Measurements from ENCODE around the gene SRGAP1. TPM values are rescaled to one million over a fixed set of nuclear protein-coding genes. Genes with fewer than 3 reads are reported as not detected.

SRGAP1 gene
- total RNA-seq, 1 donor from 2014 or later = 7.4 TPM

GRCh38 chr12:63918800-63919300 lies 74.3 kb downstream of the SRGAP1 start:
- DNase-seq (ENCODE audit: extremely low spot score in 2 of 2) = no peak
- H3K9me3 ChIP-seq = no peaks in the 10 kb centered on the region
- no peak for TF ChIP-seq CTCF (IDR thresholded peaks at IDR 0.05)
- TF ChIP-seq POLR2A (IDR thresholded peaks at IDR 0.05) = no peak
- no peak for TF ChIP-seq POLR2AphosphoS5 (IDR thresholded peaks at IDR 0.05; ENCODE audit: insufficient read depth in 1 of 2, low read depth in 1 of 2)
- no peak overlapping the region for H3K4me3 ChIP-seq
- no peaks in the 10 kb centered on the region for H3K36me3 ChIP-seq
- peaks cover 58% of the 10 kb centered on the region for H3K4me1 ChIP-seq
- no peaks in the 10 kb centered on the region for H3K27me3 ChIP-seq
- intact Hi-C loops (cut with DNase I) = no loop called here
- peak overlapping the region; percentile 68 for H3K27ac ChIP-seq

GRCh38 chr12:63919756-63920155 lies 75.3 kb downstream of the SRGAP1 start:
- intact Hi-C loops (cut with DNase I) = no loop called here

GRCh38 chr12:63921157-63921556 lies 76.7 kb downstream of the SRGAP1 start:
- Histone ChIP-seq H3K9me3 (no peaks in the 10 kb centered on the region), H3K36me3 (no peaks in the 10 kb centered on the region), H3K4me1 (peaks cover 41% of the 10 kb centered on the region), H3K27ac (no peak overlapping the region), H3K27me3 (no peaks in the 10 kb centered on the region), H3K4me3 (no peak overlapping the region)
- TF ChIP-seq POLR2A (IDR thresholded peaks at IDR 0.05) (no peak), POLR2AphosphoS5 (IDR thresholded peaks at IDR 0.05; ENCODE audit: insufficient read depth in 1 of 2, low read depth in 1 of 2) (no peak), CTCF (IDR thresholded peaks at IDR 0.05) (no peak)
- intact Hi-C loops (cut with DNase I) = no loop called here
- no peak for DNase-seq (ENCODE audit: extremely low spot score in 2 of 2)

More at GRCh38 chr12:63919756-63920155, 75.3 kb downstream of the SRGAP1 start:
- peaks cover 54% of the 10 kb centered on the region for H3K4me1 ChIP-seq
- no peaks in the 10 kb centered on the region for H3K27me3 ChIP-seq
- H3K27ac ChIP-seq = no peak overlapping the region
- no peak for DNase-seq (ENCODE audit: extremely low spot score in 2 of 2)
- no peaks in the 10 kb centered on the region for H3K9me3 ChIP-seq
- no peak overlapping the region for H3K4me3 ChIP-seq
- no peak for TF ChIP-seq POLR2AphosphoS5 (IDR thresholded peaks at IDR 0.05; ENCODE audit: insufficient read depth in 1 of 2, low read depth in 1 of 2)
- TF ChIP-seq CTCF (IDR thresholded peaks at IDR 0.05) = no peak
- no peak for TF ChIP-seq POLR2A (IDR thresholded peaks at IDR 0.05)
- no peaks in the 10 kb centered on the region for H3K36me3 ChIP-seq

GRCh38 chr12:63922474-63922873 lies 78.0 kb downstream of the SRGAP1 start:
- H3K27me3 ChIP-seq = no peaks in the 10 kb centered on the region
- DNase-seq (ENCODE audit: extremely low spot score in 2 of 2) = no peak
- H3K4me1 ChIP-seq = peaks cover 27% of the 10 kb centered on the region
- H3K4me3 ChIP-seq = no peak overlapping the region
- no peaks in the 10 kb centered on the region for H3K9me3 ChIP-seq
- no peak overlapping the region for H3K27ac ChIP-seq
- no peaks in the 10 kb centered on the region for H3K36me3 ChIP-seq
- TF ChIP-seq POLR2A (IDR thresholded peaks at IDR 0.05) = no peak
- TF ChIP-seq POLR2AphosphoS5 (IDR thresholded peaks at IDR 0.05; ENCODE audit: insufficient read depth in 1 of 2, low read depth in 1 of 2) = no peak
- no peak for TF ChIP-seq CTCF (IDR thresholded peaks at IDR 0.05)
- intact Hi-C loops (cut with DNase I) = no loop called here

- no peak for TF ChIP-seq POLR2AphosphoS5 (IDR thresholded peaks at IDR 0.05; ENCODE audit: insufficient read depth in 1 of 2, low read depth in 1 of 2)
- TF ChIP-seq CTCF (IDR thresholded peaks at IDR 0.05) = no peak
- no peak for TF ChIP-seq POLR2A (IDR thresholded peaks at IDR 0.05)
- Histone ChIP-seq H3K36me3 (no peaks in the 10 kb centered on the region), H3K27ac (no peak overlapping the region), H3K27me3 (no peaks in the 10 kb centered on the region), H3K4me1 (peaks cover 5% of the 10 kb centered on the region), H3K4me3 (no peak overlapping the region), H3K9me3 (no peaks in the 10 kb centered on the region)
- DNase-seq (ENCODE audit: extremely low spot score in 2 of 2) = no peak
- intact Hi-C loops (cut with DNase I) = no loop called here
These were observed 80.3 kb downstream of the SRGAP1 start for GRCh38 chr12:63924781-63925180.

Measured in vagina (tissue), 2 donors.